Stimulated activated CD4-positive, alpha-beta T cell treated with anti-CD3 and anti-CD28 coated beads, Interleukin-4, amount 100 ng/mL, for 24 hours (primary cell): Measurements from ENCODE around the gene PTGER2.

Experiments used
- DNase-seq: peaks from one replicate; pipeline ENCODE4 v3.0.0-alpha.2; 2020

The PTGER2 gene

DNA sequence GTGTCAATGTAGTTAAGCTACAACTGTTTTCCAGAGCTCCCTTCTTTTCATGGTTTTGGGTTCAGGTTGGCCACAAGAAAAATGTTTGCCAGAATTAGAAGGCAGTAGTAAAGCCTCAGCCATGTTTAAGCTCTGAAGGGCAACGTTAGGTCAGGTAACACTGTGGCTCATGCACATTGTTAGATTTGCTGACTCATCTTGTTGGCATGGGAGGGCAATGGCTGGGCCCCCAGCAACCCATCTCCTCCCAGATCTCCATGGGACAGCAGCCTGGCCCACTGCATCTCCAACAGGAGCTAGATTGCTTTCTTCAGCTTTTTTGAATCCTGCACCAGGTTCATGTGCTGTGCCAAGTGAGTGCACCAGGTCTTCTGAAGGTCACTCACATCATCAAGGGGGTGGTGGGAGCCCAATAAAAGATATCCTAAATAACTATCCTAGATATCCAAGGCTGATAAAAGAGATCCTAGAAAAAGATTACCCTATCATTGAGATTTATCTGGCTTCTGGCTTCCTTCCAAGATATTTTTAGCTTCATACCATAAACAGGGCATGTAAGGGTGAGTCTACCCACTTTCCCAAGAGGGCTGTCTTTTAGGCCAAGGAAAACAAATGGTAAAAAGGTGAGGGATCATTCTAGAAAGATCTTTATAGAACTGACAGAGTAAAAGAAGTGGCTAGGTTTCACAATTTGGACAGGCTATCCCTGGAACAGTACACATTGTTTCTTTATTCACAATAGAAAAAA is 28.9 kb downstream of the PTGER2 start:
- DNase-seq: no peak

DNA sequence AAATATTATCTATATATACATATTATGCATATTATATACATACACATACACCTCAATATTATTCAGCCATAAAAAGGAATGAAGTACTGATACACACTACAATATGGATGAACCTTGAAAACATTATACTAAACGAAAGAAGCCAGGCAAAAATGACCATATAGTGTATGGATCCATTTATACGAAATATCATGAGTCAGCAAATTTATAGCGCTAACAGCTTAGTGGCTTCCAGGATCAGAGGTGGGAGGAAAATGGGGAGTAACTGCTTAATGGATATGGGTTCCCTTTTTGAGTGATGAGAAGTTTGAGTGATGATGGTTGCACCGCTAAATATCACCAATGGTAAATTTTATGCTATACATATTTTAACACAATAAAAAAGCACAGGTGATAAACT is 32.7 kb downstream of the PTGER2 start:
- no peak for DNase-seq

DNA sequence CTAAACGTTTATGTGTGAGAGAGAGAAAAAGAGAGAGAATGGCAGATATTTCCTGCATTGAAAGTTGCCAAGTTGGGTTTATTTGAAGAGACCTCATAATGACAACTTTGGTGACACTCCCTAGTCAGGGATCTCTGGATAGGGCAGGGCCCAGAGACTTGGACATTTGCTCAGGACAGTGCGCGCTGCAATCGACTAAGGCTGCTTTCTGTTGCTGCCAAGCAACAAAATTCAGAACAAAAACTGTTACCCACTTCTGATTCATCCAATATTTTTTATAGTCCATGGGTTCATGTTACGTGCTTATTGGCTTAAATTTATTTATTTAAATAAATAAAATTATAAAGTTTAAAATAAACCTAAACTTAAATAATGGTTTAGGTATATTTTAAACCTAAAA is 34.2 kb downstream of the PTGER2 start:
- no peak for DNase-seq

DNA sequence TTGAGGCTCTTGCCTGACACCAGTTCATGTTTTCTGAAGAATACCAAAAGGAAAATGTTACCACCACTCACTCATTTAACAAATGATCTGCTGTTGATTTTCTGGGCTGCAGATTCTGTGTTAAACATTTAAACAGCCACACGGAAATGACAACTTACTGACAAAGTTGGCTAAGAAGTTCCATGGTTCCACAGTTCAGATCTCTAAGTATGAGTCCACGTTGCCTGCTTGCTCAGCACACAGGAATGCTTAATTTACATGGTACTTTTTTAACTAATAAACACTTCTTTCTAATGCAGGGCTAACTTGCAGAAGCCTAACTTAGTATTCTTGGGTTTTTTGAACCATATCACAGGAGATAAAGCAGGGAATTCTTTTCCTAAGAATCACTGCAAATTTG is 34.7 kb downstream of the PTGER2 start:
- DNase-seq: no peak

DNA sequence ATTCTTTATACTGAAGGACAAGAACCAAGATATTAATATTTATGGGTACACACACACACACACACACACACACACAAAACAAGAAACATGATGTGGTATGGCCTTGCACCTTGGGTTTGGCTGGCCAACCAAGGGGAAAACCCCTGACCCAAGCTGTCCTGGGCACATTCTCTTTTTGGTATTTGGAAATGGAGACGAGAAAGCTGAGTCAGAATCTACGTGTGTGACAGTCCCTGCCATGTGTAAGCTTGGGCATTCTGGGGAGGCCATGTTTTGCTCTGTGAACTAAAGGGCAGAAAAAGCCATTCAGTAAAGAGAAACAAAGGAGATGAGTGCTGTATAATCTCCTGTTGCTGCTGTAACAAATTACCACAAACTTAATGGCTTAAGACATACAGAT is 35.6 kb downstream of the PTGER2 start:
- no peak for DNase-seq

DNA sequence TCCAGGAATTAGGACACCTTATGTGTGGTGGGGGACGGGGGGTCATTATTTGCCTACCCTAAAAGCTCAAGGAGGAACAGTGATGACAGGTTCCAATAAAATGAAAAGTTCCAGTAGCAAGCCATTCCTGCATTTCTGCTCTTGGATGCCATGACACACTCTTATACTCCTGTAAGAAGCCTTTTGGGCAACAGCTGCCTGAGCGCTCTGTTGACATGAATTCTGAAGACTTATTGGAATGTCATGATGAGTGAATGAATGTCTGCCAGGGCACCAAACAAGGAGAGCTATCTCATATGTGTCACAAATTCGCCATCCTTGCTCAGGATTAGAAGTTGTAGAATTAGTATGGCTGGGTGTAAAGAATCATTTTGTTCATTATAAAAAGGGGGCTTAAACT is 36.3 kb downstream of the PTGER2 start:
- DNase-seq: no peak

DNA sequence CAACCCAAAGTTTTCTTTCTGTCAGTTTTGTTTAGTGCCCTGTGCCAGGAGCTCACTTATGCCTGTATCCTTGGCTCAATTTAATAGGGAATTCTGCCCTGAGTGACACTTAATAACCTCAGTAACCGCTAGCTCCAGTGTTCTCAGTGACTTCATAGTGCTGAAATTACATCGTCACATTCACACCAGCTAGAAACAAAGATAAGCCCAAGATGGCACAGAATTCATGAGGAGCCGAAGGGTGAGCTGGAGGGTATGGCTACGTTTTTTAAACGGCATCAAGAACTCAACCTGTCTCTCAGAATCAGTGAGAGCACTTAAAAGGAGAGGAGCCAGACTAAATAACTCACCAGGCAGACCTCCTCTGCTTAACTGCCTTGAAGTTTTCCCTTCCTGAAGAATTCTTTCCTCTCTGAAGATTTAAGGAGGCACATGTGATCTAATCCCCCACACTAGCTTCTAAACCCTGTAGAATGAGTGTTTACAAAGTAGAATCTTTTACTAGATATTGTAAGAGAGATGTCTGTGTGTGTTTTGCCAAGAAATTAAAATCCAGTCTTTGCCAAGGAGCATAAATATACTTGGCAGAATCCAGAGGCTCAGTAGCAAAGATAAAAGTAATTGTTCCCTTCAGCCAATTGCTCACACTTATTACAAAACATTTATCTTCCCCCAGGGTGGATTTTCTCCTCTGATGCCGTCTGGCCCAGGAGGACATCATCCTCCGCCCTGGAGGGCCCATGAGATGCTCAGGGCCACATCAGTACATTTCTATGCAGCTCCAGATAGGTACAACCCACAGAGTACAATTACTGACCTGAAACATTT is 37.3 kb downstream of the PTGER2 start:
- DNase-seq: no peak

DNA sequence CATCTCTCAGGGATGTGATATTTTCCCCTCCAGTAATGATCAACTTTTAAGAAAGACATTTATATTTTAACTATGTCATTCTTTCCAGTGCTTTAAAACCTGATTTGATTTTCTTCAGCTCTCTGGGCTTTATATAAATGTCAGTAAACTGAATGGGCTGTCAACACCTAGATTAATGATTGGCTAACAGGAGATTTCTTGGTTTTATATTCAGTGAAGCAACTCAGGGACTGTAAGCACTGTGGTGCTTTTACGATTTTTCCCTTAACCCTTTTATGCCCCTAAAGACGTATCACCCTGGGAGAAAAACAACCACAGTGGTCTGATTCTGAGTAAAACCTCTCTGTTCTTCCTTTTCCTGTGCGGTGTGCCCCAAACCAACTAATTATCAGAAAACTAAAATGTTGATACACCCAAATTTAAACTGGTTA is 38.0 kb downstream of the PTGER2 start:
- DNase-seq: peak; percentile 45

DNA sequence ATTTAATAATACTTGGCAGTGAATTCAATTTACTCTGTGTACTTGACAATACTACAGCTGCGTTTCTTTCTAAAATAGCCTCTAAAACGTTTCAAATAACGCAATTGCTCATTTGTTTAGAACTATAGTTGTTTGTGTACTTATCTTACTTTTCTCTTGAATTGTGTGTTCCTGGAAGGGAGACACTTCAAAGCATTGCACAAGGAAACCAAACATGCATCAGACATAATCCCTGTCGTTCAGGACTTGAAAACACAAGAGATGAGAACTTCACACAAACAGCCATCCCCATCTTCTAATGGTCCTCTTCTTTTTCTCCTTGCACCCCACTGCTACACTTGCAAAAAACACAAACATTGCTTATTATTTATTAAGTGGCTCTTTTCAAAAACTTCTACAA is 38.5 kb downstream of the PTGER2 start:
- DNase-seq: no peak

DNA sequence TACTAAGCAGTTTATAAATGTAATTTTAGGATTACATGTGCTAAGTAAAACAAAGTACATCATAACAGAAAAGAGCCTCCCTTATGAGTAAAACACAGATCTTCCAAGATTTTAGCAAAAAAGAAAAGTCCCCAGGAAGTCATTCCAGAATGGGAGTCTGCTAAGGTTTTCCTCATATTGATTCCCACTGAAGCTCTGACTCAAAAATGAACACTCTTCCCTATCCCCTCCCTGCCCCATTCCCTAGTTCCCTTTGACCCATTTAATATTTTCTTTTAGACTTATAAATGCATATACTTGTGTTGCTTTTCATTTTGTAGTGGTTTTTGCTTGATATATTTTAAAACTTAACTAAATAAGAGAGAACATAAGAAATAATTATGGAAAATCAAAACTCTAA is 40.1 kb downstream of the PTGER2 start:
- DNase-seq: no peak

DNA sequence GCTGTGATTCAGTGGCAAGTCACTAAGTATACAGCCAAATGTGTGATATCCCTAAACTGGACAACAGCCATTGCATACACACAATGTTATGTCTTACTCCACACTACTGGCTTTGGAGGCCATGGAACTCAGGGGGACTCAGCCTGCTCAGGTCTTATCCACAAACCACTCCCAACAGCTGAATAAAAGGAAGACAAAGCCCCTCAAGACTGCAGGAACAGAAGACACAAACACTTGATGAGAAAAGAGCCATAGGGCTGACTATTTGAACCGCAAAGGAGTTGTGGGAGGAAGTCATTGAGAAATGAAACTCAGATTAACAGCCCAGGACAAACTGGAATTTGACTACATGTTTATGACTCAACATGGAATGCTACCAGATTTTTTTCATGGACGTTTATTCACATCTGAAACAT is 40.9 kb downstream of the PTGER2 start:
- DNase-seq: no peak

DNA sequence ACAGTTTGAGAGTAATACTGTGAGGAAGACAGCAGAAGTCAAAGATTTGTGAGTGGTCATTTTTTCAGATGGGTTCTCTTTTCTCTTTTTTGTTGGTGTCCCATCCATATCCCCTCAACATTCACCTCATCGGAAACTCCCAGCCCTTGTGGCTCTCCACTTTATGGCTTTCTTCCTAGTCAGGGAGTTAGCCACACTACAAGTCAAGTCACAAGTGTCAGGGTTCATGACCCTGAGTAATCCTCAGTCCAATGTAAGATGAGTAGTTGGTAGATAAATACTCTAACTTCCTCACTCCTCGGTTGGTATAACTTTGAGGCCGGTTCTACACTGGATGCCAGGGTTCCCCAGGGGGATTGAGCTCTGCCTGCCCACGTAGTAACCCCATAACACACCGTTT is 41.4 kb downstream of the PTGER2 start:
- no peak for DNase-seq

DNA sequence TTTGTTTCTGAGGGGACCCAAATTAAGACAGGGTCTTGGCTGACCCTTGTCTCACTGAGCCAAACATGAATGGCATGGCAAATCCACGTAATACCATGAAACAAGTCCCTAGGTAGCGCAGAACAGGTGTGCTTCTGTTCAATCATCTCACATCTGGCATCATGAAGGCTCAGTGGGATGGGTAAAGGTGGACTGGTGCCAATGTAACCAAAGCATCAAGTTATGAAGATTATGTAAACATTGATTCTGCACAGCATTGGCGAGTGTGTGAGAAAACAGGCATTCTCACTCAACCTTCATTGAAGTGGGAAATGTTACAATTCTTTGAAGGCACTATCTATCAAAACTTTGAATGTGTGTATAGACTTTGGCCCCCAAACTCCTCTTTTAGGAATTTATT is 41.9 kb downstream of the PTGER2 start:
- no peak for DNase-seq

DNA sequence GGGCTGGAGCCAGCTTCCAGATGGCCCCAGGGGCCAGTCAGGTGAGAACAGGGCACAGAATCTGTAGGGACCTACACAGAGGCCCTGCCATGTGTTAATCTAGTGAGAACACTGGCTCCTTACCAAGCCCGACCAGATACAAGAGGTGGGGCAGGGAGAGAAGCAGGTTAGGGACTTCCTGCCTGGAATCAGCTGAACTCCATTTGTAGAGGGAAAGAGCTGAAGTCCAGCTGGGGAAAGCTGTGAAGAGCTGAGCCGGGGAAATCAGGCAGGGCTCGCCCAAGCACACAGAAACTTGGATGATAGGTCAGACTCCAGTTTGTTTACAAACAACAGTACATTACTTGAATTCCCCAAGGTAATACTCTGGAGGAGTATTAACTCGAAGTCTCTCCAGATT is 46.7 kb downstream of the PTGER2 start:
- DNase-seq: no peak

DNA sequence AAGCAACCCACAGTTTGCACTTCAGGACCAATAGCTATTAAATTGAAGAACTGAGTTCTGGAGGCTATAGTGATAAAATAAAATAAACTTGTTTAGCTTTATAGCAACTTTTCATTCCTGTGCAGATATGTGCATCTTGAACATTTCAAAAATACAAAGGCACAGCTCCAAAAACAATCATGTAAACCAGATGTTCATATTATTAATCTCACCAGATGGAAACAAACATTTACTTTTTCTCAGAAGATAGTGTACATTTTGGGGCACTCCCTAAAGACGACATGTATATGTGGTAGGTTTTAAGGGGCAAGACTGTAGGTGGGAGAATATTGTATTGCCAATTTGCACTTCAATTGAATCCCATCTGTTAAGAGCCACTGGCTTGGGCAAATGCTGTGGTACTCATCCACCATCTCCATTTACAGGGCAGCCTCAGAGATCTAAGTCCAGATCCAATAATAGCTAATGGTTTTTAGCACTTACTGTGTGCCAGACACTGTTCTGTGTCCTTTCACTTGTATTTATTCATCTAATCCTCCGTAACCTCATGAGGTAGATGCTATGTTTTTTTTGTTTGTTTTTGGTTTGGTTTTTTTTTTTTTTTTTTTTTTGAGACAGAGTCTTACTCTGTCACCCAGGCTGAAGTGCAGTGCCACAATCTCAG is 49.1 kb downstream of the PTGER2 start:
- DNase-seq: no peak

DNA sequence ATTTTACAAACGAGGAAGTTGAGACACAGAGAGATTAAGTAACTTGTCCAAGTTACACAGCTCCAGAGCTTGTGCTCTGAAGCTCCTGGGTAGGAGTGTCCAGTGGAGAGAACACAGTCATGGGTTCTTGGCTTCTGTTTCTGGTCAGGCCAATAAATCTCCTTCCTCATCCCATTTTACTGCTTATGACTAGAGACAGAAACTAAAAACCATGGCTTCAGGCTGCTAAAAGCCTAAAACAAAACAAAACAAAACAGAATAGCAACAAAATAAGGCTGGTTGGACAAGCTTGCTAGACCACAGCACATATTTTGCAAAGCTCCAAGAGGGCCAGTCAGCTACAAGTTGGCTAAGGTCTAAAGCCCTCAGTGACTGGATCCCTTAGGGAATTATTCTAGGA is 49.8 kb downstream of the PTGER2 start:
- no peak for DNase-seq

DNA sequence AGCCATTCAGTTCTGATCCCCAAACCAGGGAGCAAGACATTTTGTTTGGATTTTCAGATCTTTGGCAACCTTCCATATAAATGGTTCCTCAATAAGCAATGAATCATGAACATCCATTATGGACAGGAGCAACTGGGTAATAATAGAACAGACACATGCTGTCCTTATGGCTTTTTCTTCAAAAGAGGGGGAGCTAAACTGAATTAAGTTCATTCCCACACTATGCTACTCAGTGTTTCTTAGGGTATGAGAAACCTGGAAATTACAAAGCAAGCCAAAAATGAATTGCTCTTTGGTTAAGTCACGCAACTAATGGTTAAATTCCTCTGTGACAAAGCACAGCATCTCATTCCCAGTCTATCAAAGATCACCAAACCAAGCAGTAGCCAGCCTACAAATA is 51.0 kb downstream of the PTGER2 start:
- no peak for DNase-seq

DNA sequence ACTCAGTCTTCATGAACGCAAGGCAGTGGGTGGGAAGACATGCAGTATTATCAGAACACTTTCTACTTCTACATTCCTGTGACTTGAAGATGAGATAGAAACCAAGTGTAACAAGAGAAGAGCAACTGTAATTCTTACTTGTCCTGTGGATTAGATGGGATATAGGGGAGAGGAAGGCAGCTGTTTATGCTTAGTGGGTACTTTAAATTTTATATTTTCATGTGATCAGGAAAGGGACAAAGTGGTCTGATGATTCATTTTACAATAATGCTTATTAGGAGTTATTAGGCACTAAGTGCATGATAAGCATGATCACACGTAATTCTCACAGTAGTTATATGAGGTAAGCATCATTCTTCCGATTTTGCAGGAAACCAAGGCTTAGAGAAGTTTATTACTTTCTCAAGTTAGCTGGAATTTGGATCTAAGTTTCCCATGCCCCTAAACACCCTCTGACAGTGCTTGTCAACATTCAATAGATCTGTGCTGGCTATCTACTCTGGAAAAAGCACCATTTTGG is 52.7 kb downstream of the PTGER2 start:
- DNase-seq: no peak

DNA sequence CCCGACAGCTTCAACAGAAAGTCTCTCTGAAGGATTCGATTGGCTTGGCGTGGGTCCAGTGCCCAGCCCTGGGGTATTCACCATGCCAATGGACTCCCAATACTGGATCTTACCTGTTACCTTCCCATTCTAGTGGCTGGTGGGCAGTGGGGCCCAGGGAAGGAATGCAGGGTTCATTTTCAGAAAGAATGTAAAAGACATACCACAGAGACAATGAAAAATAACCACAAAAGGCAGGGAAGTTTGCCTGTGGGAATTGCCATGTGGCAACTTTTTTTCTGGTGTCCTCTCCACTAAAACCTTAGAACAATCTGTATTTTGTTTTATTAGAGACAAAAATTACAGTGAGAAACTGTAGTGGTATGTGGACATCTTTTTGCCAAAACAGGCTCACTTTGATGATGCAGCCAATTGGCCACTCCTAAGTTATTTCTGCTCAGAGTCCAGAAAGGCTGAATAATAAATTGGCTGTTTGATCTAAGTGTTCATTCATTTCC is 55.2 kb downstream of the PTGER2 start:
- no peak for DNase-seq

DNA sequence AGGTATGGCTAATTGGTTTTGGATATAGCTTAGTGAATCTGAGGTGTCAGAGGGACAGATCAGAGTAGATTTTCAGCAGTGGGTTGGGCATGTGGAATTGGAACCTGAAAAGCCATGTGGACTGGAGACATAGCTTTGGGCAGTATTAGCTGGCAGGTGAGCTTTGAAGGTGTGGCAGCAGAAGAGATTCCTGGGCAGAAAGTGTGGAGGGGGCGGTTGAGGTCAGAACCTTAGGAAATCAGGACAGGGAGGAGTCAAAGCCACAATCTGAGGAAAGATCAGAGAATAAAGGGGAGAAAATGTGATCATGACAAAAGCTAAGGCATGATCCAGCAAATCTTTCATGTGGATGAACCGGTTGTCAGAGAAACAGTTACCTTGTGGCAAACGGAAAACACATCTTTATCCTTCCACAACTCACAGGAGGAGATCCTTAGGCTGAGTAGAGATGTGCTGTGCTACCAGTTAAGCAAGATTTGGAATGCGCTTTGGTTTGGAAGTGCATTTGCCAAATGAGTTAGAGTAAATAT is 56.4 kb downstream of the PTGER2 start:
- no peak for DNase-seq

DNA sequence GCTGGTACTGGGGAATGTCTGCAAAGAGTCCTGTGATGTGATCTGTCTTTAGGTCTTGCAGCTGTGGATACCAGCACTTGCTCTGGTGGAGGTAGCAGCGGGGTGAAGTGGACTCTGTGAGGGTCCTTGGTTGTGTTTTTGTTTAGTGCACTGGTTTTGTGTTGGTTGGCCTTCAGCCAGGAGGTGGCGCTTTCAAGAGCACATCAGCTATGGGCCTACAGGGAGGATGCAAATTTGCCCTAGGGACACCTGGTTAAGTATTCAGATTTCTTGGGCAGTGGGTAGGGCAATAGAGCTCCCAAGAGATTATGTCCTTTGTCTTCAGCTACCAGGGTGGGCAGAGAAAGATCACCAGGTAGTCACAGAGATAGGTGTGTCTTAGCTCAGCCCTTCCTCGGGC is 63.8 kb downstream of the PTGER2 start:
- DNase-seq: no peak
